Islet precursor cell (in vitro differentiated cells): ENCODE measurements around the gene CHKA.
A peak's percentile ranks its signal among the peaks of the same experiment; 100 is the strongest.
"Not testable (repeated sequence)": the region's sequence is repeated elsewhere in the genome, so short reads cannot be mapped to it uniquely, and the experiment has no call there.

Experiments used
- DNase-seq: peaks from one replicate; pipeline ENCODE4 v3.0.0-alpha.2; 2018

CHKA gene

GRCh38 chr11:68115285-68115684 is 5.9 kb downstream of the CHKA start:
- peak; percentile 12 for DNase-seq

- DNase-seq: no peak
Observed at GRCh38 chr11:68113986-68114385, 7.2 kb downstream of the CHKA start.

GRCh38 chr11:68107689-68108088 is 13.5 kb downstream of the CHKA start:
- DNase-seq: no peak

- no peak for DNase-seq
Observed at GRCh38 chr11:68106165-68106940, 14.8 kb downstream of the CHKA start.

- DNase-seq: no peak
Observed at GRCh38 chr11:68099474-68100405, 21.4 kb downstream of the CHKA start.

GRCh38 chr11:68099057-68099456 is 22.1 kb downstream of the CHKA start:
- DNase-seq: no peak

- no peak for DNase-seq
Observed at GRCh38 chr11:68096962-68097361, 24.2 kb downstream of the CHKA start.

- no peak for DNase-seq
Observed at GRCh38 chr11:68093565-68093964, 27.6 kb downstream of the CHKA start.

GRCh38 chr11:68092946-68093345 is 28.2 kb downstream of the CHKA start:
- DNase-seq: not testable (repeated sequence)

- DNase-seq: no peak
Observed at GRCh38 chr11:68092411-68092810, 28.8 kb downstream of the CHKA start.

GRCh38 chr11:68090706-68091105 is 30.5 kb downstream of the CHKA start:
- DNase-seq: no peak

GRCh38 chr11:68090287-68090686 is 30.9 kb downstream of the CHKA start:
- no peak for DNase-seq

GRCh38 chr11:68089679-68090078 is 31.5 kb downstream of the CHKA start:
- no peak for DNase-seq

- DNase-seq: no peak
Observed at GRCh38 chr11:68083517-68083916, 37.7 kb downstream of the CHKA start.

- no peak for DNase-seq
Observed at GRCh38 chr11:68082481-68082880, 38.7 kb downstream of the CHKA start.

GRCh38 chr11:68081691-68082090 is 39.5 kb downstream of the CHKA start:
- no peak for DNase-seq

- no peak for DNase-seq
Observed at GRCh38 chr11:68080860-68081259, 40.3 kb downstream of the CHKA start.

- DNase-seq: no peak
Observed at GRCh38 chr11:68077617-68078582, 43.3 kb downstream of the CHKA start.

- DNase-seq: no peak
Observed at GRCh38 chr11:68076371-68077042, 44.7 kb downstream of the CHKA start.

GRCh38 chr11:68074584-68075352 is 46.4 kb downstream of the CHKA start:
- DNase-seq: no peak

- DNase-seq: no peak
Observed at GRCh38 chr11:68071281-68072048, 49.7 kb downstream of the CHKA start.
